ENCODE data around the gene APC. TPM values are rescaled to one million over a fixed set of nuclear protein-coding genes. Genes with fewer than 3 reads are reported as not detected.
"Not testable (repeated sequence)": the region's sequence is repeated elsewhere in the genome, so short reads cannot be mapped to it uniquely, and the experiment has no call there.

APC gene
- polyA plus RNA-seq, 1 experiment = 14.7 TPM

DNA sequence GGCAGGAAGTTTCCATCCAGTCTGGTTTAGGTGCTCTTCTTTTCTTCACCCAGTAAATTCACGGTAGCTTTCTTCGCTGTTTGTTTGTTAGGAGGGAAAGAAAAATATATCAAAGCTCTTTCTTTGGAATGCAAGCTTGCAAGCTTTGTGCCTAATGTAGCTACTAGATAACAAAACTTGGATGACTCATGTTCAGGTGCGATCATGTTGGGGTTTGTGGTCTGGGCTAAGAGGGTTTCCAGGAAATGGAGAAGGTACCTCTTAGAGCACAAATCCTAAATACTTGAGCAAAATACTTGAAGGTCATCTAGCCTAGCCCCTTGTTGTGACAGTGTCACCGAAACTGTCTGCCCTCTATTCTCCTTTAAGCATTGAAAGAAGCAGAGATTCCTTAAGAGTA is 141.1 kb downstream of the APC start:
- Histone ChIP-seq H3K27me3 (ENCODE audit: control insufficient read depth, insufficient read depth, low read length) (no peaks in the 10 kb centered on the region), H3K4me3 (ENCODE audit: low read depth, low read length) (no peak overlapping the region), H3K36me3 (ENCODE audit: control insufficient read depth, insufficient read depth, low read length) (peaks cover 4% of the 10 kb centered on the region)
- DNase-seq (ENCODE audit: low read depth) = no peak
- TF ChIP-seq, protein P1, sequence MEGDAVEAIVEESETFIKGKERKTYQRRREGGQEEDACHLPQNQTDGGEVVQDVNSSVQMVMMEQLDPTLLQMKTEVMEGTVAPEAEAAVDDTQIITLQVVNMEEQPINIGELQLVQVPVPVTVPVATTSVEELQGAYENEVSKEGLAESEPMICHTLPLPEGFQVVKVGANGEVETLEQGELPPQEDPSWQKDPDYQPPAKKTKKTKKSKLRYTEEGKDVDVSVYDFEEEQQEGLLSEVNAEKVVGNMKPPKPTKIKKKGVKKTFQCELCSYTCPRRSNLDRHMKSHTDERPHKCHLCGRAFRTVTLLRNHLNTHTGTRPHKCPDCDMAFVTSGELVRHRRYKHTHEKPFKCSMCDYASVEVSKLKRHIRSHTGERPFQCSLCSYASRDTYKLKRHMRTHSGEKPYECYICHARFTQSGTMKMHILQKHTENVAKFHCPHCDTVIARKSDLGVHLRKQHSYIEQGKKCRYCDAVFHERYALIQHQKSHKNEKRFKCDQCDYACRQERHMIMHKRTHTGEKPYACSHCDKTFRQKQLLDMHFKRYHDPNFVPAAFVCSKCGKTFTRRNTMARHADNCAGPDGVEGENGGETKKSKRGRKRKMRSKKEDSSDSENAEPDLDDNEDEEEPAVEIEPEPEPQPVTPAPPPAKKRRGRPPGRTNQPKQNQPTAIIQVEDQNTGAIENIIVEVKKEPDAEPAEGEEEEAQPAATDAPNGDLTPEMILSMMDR (IDR thresholded peaks at IDR 0.05; ENCODE audit: insufficient read depth, low read depth, low read length) = no peak
- ChIA-PET CTCF (no interaction called here), POLR2A (interaction anchor here (0.7 kb wide), 1 partner anchor 14 kb away, joined by 3 read pairs; no protein-coding TSS in a partner anchor)

DNA sequence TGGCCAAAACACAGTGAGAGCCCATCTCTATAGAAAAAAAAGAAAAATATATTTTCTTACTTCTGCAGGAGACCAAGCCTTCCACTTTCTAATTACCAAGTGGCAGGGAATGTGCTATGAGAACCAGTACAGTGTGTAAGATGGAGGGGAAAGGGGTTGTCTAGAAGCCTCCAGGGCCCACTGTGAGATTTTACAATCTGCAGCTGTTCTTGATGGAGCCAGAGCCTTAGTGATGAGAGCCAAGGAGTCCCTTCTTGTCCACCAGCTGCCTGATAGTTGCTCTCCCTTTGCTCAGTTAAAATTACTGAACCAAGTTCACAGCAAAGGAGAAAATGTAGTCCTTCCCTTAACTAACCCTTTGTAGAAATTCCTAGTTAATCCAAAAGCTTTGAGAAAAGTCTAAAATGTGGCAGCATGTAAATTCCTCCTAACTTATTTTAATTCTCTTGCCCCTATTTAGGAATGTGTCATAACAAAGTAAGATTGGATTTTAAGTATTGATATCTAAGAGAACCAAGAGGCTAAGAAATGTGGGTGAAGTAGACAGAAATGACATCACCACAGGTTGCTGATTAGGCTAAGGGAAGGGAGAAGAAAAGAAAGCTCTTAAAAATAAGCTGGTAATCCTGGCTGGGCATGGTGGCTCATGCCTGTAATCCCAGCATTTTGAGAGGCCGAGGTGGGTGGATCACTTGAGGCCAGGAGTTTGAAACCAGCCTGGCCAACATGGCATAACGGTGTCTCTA is 142.7 kb downstream of the APC start:
- DNase-seq (ENCODE audit: low read depth) = no peak
- ChIA-PET POLR2A (no interaction called here), CTCF (interaction anchor here (0.5 to 1.1 kb wide), 2 partner anchors 14 to 105 kb away, joined by 3 read pairs; no protein-coding TSS in a partner anchor)
- Histone ChIP-seq H3K4me3 (ENCODE audit: low read depth, low read length) (no peak overlapping the region), H3K27me3 (ENCODE audit: control insufficient read depth, insufficient read depth, low read length) (no peaks in the 10 kb centered on the region), H3K36me3 (ENCODE audit: control insufficient read depth, insufficient read depth, low read length) (peaks cover 8% of the 10 kb centered on the region)
- TF ChIP-seq, protein P1 (IDR thresholded peaks at IDR 0.05; ENCODE audit: insufficient read depth, low read depth, low read length) = no peak

DNA sequence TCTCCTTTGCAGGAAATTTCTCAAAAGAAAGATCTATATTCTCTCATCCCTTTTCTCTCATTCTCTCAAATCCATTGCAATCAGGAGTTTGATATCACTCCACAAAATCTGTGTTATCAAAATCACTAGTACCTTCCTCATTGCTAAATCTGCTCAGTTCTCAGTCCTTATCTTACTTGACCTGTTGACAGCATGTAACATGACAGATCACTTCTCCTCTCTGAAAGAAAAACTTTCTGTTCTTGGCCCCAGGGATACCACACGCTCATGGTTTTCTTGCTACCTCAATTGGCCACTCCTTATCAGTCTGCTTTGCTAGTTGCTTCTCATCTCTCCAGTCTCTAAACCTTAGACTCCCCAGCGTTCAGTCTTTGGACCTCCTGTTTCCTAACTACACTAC is 145.5 kb downstream of the APC start:
- DNase-seq (ENCODE audit: low read depth) = no peak
- H3K36me3 ChIP-seq (ENCODE audit: control insufficient read depth, insufficient read depth, low read length) = peaks cover 14% of the 10 kb centered on the region
- TF ChIP-seq, protein P1 (IDR thresholded peaks at IDR 0.05; ENCODE audit: insufficient read depth, low read depth, low read length) = no peak
- ChIA-PET POLR2A (no interaction called here), CTCF (no interaction called here)
- H3K27me3 ChIP-seq (ENCODE audit: control insufficient read depth, insufficient read depth, low read length) = no peaks in the 10 kb centered on the region
- no peak overlapping the region for H3K4me3 ChIP-seq (ENCODE audit: low read depth, low read length)

DNA sequence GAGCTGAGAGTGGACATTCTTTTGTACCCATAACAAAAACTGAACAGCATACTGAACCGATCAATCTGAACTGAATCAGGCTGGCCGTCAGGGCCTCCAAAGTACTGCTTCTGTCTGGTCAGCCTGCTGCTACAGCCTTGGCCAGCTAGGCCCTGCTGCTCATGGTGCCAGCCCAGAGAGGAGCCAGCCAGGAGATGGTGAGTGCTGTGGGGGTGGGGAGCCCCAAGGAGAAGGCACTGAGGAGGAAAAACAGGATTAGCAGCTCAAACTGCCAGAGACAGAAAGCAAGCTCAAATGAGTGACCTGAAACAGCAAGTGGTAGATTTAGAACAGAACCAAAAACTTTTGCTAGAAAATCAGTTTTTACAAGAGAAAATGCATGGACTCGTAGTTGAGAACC is 147.3 kb downstream of the APC start:
- Histone ChIP-seq H3K4me3 (ENCODE audit: low read depth, low read length) (no peak overlapping the region), H3K27me3 (ENCODE audit: control insufficient read depth, insufficient read depth, low read length) (no peaks in the 10 kb centered on the region), H3K36me3 (ENCODE audit: control insufficient read depth, insufficient read depth, low read length) (peaks cover 14% of the 10 kb centered on the region)
- DNase-seq (ENCODE audit: low read depth) = no peak
- ChIA-PET POLR2A (no interaction called here), CTCF (interaction anchor here (1.0 kb wide), 1 partner anchor 11 kb away, joined by 3 read pairs; no protein-coding TSS in a partner anchor)
- TF ChIP-seq, protein P1 (IDR thresholded peaks at IDR 0.05; ENCODE audit: insufficient read depth, low read depth, low read length) = no peak

DNA sequence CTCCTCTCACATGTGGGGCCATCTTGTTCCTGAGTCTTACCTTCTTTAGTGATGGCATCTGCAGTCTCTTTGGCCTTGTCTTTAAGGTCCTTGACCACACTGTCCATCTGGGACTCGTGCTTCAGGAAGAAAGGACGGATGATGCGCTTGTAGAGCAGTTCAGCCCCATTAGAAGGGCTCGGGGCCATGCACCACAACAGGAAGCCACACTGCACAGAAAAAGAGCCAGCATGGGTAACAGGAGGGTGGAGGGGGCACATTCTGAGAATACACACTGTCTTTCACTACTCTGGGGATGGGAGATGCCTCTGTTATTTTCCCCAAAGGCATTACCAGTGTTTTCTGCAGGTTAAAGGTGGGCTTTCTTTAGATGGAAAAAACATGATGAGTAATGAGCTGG is 149.3 kb downstream of the APC start:
- no peak for DNase-seq (ENCODE audit: low read depth)
- no peaks in the 10 kb centered on the region for H3K27me3 ChIP-seq (ENCODE audit: control insufficient read depth, insufficient read depth, low read length)
- no peak overlapping the region for H3K4me3 ChIP-seq (ENCODE audit: low read depth, low read length)
- peaks cover 14% of the 10 kb centered on the region for H3K36me3 ChIP-seq (ENCODE audit: control insufficient read depth, insufficient read depth, low read length)
- ChIA-PET POLR2A (no interaction called here), CTCF (no interaction called here)
- TF ChIP-seq, protein P1 (IDR thresholded peaks at IDR 0.05; ENCODE audit: insufficient read depth, low read depth, low read length) = no peak

DNA sequence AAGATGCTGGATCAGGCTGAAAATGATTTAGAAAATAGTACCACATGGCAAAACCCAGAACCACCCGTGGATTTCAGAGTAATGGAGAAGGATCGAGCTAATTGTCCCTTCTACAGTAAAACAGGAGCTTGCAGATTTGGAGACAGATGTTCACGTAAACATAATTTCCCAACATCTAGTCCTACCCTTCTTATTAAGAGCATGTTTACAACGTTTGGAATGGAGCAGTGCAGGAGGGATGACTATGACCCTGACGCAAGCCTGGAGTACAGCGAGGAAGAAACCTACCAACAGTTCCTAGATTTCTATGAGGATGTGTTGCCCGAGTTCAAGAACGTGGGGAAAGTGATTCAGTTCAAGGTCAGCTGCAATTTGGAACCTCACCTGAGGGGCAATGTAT is 154.4 kb downstream of the APC start:
- H3K4me3 ChIP-seq (ENCODE audit: low read depth, low read length); H3K27me3 ChIP-seq (ENCODE audit: control insufficient read depth, insufficient read depth, low read length); POLR2A ChIA-PET; H3K36me3 ChIP-seq (ENCODE audit: control insufficient read depth, insufficient read depth, low read length); DNase-seq (ENCODE audit: low read depth): not testable (repeated sequence)
- CTCF ChIA-PET = interaction anchor here (1.0 to 1.7 kb wide), 2 partner anchors 8 to 10 kb away, joined by 3 read pairs; no protein-coding TSS in a partner anchor
